ENCODE results near the gene STARD5.

DNA sequence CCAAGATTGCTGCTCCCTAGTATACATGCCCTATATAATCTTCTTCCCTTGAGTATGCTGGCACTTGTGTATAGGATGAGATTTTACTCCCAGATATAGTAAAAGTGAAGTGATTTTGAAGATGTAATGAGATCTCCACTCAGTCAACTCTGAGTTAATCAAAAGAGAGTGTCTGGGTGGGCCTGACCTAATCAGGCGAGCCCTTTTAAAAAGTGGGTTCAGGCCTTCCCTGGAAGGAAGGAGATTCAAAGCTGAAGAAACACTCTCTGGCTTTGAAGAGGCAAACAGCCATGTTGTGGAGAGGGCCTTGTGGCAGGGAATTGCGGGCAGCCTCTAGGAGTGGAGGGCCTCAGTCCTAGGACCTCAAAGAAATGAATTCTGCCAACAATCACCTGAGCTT is 5.5 kb upstream of the STARD5 start:
- TF ChIP-seq, protein P1, sequence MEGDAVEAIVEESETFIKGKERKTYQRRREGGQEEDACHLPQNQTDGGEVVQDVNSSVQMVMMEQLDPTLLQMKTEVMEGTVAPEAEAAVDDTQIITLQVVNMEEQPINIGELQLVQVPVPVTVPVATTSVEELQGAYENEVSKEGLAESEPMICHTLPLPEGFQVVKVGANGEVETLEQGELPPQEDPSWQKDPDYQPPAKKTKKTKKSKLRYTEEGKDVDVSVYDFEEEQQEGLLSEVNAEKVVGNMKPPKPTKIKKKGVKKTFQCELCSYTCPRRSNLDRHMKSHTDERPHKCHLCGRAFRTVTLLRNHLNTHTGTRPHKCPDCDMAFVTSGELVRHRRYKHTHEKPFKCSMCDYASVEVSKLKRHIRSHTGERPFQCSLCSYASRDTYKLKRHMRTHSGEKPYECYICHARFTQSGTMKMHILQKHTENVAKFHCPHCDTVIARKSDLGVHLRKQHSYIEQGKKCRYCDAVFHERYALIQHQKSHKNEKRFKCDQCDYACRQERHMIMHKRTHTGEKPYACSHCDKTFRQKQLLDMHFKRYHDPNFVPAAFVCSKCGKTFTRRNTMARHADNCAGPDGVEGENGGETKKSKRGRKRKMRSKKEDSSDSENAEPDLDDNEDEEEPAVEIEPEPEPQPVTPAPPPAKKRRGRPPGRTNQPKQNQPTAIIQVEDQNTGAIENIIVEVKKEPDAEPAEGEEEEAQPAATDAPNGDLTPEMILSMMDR (conservative IDR thresholded peaks at IDR 0.05): no peak
- TF ChIP-seq EZH2 (IDR thresholded peaks at IDR 0.05; ENCODE audit: low read depth): no peak

Data from PC-9 (cell line).